Stimulated activated naive CD8-positive, alpha-beta T cell treated with anti-CD3 and anti-CD28 coated beads, Interleukin-15, Interleukin-2, amounts not matched to agents 100 ng/mL and 50 ng/mL, for 24 hours (primary cell): ENCODE data around the gene NFATC2.
A peak's percentile ranks its signal among the peaks of the same experiment; 100 is the strongest.

Experiments used
- H3K27ac Mint-ChIP-seq: one replicate; pipeline ENCODE4 v1.8.0; 2021; ENCODE audit warnings: mild to moderate bottlenecking, mixed read lengths
- H3K27me3 Mint-ChIP-seq: one replicate; pipeline ENCODE4 v1.8.0; 2021; ENCODE audit warnings: mixed read lengths
- H3K36me3 Mint-ChIP-seq: one replicate; pipeline ENCODE4 v1.8.0; 2021; ENCODE audit warnings: low read depth, mixed read lengths
- H3K4me1 Mint-ChIP-seq: one replicate; pipeline ENCODE4 v1.8.0; 2021; ENCODE audit warnings: low read depth, mixed read lengths
- H3K4me3 Mint-ChIP-seq: one replicate; pipeline ENCODE4 v1.8.0; 2021; ENCODE audit warnings: mild to moderate bottlenecking, mixed read lengths
- H3K9me3 Mint-ChIP-seq: one replicate; pipeline ENCODE4 v1.8.0; 2021; ENCODE audit warnings: mixed read lengths

Gene NFATC2

GRCh38 chr20:51431321-51431720 lies 111.2 kb downstream of the NFATC2 start:
- H3K36me3 Mint-ChIP-seq = peaks cover 74% of the 10 kb centered on the region
- no peaks in the 10 kb centered on the region for H3K27me3 Mint-ChIP-seq
- peak overlapping the region; percentile 57 for H3K27ac Mint-ChIP-seq
- peaks cover 69% of the 10 kb centered on the region for H3K4me1 Mint-ChIP-seq
- no peaks in the 10 kb centered on the region for H3K9me3 Mint-ChIP-seq
- H3K4me3 Mint-ChIP-seq = no peak overlapping the region

- H3K36me3 Mint-ChIP-seq = peaks cover 77% of the 10 kb centered on the region
- H3K4me3 Mint-ChIP-seq = no peak overlapping the region
- H3K4me1 Mint-ChIP-seq = peaks cover 77% of the 10 kb centered on the region
- no peaks in the 10 kb centered on the region for H3K9me3 Mint-ChIP-seq
- no peaks in the 10 kb centered on the region for H3K27me3 Mint-ChIP-seq
- H3K27ac Mint-ChIP-seq = no peak overlapping the region
These were observed 112.1 kb downstream of the NFATC2 start for GRCh38 chr20:51430198-51430950.

- Mint-ChIP-seq H3K9me3 (no peaks in the 10 kb centered on the region), H3K27ac (no peak overlapping the region), H3K4me3 (no peak overlapping the region), H3K36me3 (peaks cover 73% of the 10 kb centered on the region), H3K4me1 (peaks cover 77% of the 10 kb centered on the region), H3K27me3 (no peaks in the 10 kb centered on the region)
These were observed 112.8 kb downstream of the NFATC2 start for GRCh38 chr20:51429696-51430095.

- peaks cover 72% of the 10 kb centered on the region for H3K36me3 Mint-ChIP-seq
- H3K27ac Mint-ChIP-seq = peak overlapping the region; percentile 14
- H3K4me1 Mint-ChIP-seq = peaks cover 80% of the 10 kb centered on the region
- H3K27me3 Mint-ChIP-seq = no peaks in the 10 kb centered on the region
- no peaks in the 10 kb centered on the region for H3K9me3 Mint-ChIP-seq
- no peak overlapping the region for H3K4me3 Mint-ChIP-seq
These were observed 113.4 kb downstream of the NFATC2 start for GRCh38 chr20:51429144-51429482.

- Mint-ChIP-seq H3K4me3 (no peak overlapping the region), H3K4me1 (peaks cover 85% of the 10 kb centered on the region), H3K27me3 (no peaks in the 10 kb centered on the region), H3K9me3 (no peaks in the 10 kb centered on the region), H3K36me3 (peaks cover 77% of the 10 kb centered on the region), H3K27ac (no peak overlapping the region)
These were observed 113.9 kb downstream of the NFATC2 start for GRCh38 chr20:51428401-51429143.

- peaks cover 72% of the 10 kb centered on the region for H3K36me3 Mint-ChIP-seq
These were observed 114.7 kb downstream of the NFATC2 start for GRCh38 chr20:51427651-51428291.

GRCh38 chr20:51426718-51427650 lies 115.5 kb downstream of the NFATC2 start:
- peaks cover 90% of the 10 kb centered on the region for H3K4me1 Mint-ChIP-seq

More at GRCh38 chr20:51427651-51428291, 114.7 kb downstream of the NFATC2 start:
- Mint-ChIP-seq H3K4me1 (peaks cover 89% of the 10 kb centered on the region), H3K27ac (peak overlapping the region; percentile 12), H3K9me3 (no peaks in the 10 kb centered on the region), H3K27me3 (no peaks in the 10 kb centered on the region), H3K4me3 (no peak overlapping the region)

GRCh38 chr20:51425347-51426106 lies 117.0 kb downstream of the NFATC2 start:
- Mint-ChIP-seq H3K4me1 (peaks cover 83% of the 10 kb centered on the region), H3K27ac (peak overlapping the region; percentile 94)

More at GRCh38 chr20:51426718-51427650, 115.5 kb downstream of the NFATC2 start:
- H3K9me3 Mint-ChIP-seq = no peaks in the 10 kb centered on the region
- H3K27ac Mint-ChIP-seq = peak overlapping the region; percentile 94
- H3K27me3 Mint-ChIP-seq = no peaks in the 10 kb centered on the region
- H3K4me3 Mint-ChIP-seq = no peak overlapping the region
- peaks cover 71% of the 10 kb centered on the region for H3K36me3 Mint-ChIP-seq

GRCh38 chr20:51424270-51425117 lies 118.0 kb downstream of the NFATC2 start:
- Mint-ChIP-seq H3K36me3 (peaks cover 84% of the 10 kb centered on the region), H3K27me3 (no peaks in the 10 kb centered on the region), H3K9me3 (no peaks in the 10 kb centered on the region), H3K27ac (peak overlapping the region; percentile 94), H3K4me3 (peak overlapping the region; percentile 59), H3K4me1 (peaks cover 85% of the 10 kb centered on the region)

More at GRCh38 chr20:51425347-51426106, 117.0 kb downstream of the NFATC2 start:
- Mint-ChIP-seq H3K9me3 (no peaks in the 10 kb centered on the region), H3K27me3 (no peaks in the 10 kb centered on the region), H3K36me3 (peaks cover 81% of the 10 kb centered on the region), H3K4me3 (no peak overlapping the region)

- no peaks in the 10 kb centered on the region for H3K27me3 Mint-ChIP-seq
- H3K4me3 Mint-ChIP-seq = peak overlapping the region; percentile 59
- H3K4me1 Mint-ChIP-seq = peaks cover 82% of the 10 kb centered on the region
- peaks cover 82% of the 10 kb centered on the region for H3K36me3 Mint-ChIP-seq
- peak overlapping the region; percentile 94 for H3K27ac Mint-ChIP-seq
- no peaks in the 10 kb centered on the region for H3K9me3 Mint-ChIP-seq
These were observed 118.7 kb downstream of the NFATC2 start for GRCh38 chr20:51423810-51424209.

GRCh38 chr20:51423290-51423667 lies 119.2 kb downstream of the NFATC2 start:
- Mint-ChIP-seq H3K27ac (peak overlapping the region; percentile 94), H3K36me3 (peaks cover 81% of the 10 kb centered on the region), H3K4me1 (peaks cover 82% of the 10 kb centered on the region), H3K27me3 (no peaks in the 10 kb centered on the region), H3K9me3 (no peaks in the 10 kb centered on the region), H3K4me3 (peak overlapping the region; percentile 59)

- Mint-ChIP-seq H3K4me1 (peaks cover 80% of the 10 kb centered on the region), H3K27me3 (no peaks in the 10 kb centered on the region), H3K27ac (peak overlapping the region; percentile 75), H3K9me3 (no peaks in the 10 kb centered on the region), H3K36me3 (peaks cover 79% of the 10 kb centered on the region), H3K4me3 (peak overlapping the region; percentile 39)
These were observed 119.8 kb downstream of the NFATC2 start for GRCh38 chr20:51422514-51423289.
